HG03442 (cell line): ENCODE measurements around the gene GLRX3.
"Not testable (repeated sequence)": the region's sequence is repeated elsewhere in the genome, so short reads cannot be mapped to it uniquely, and the experiment has no call there.

Experiments used
- ATAC-seq: cut with Tn5 transposase; IDR thresholded peaks from one replicate; pipeline ENCODE4 v1.9.1; 2021; ENCODE audit warnings: mild to moderate bottlenecking, moderate library complexity; ENCODE audit not compliant: unreplicated experiment

The GLRX3 gene

GRCh38 chr10:130136226-130137089 lies at the start of gene GLRX3:
Gene GLRX3, plus strand, starts transcription at chr10:130136391. Its CDS starts 30 bp downstream, at chr10:130136421.
- peak; percentile 76 for ATAC-seq

GRCh38 chr10:130090565-130090964 lies 45.6 kb upstream of the GLRX3 start:
- not testable (repeated sequence) for ATAC-seq

GRCh38 chr10:130099344-130099743 lies 36.8 kb upstream of the GLRX3 start:
- no peak for ATAC-seq

- no peak for ATAC-seq
These were observed 30.5 kb upstream of the GLRX3 start for GRCh38 chr10:130105724-130106123.

GRCh38 chr10:130108146-130108545 lies 28.0 kb upstream of the GLRX3 start:
- ATAC-seq: not testable (repeated sequence)

- no peak for ATAC-seq
These were observed 27.1 kb upstream of the GLRX3 start for GRCh38 chr10:130108934-130109604.

- ATAC-seq: no peak
These were observed 26.4 kb upstream of the GLRX3 start for GRCh38 chr10:130109796-130110245.

- ATAC-seq: peak; percentile 75
These were observed 25.7 kb upstream of the GLRX3 start, which contains the start of gene C10orf143 for GRCh38 chr10:130110246-130111112. Gene C10orf143, minus strand, starts transcription at chr10:130110830. Its CDS starts 58 bp downstream, at chr10:130110772.

- ATAC-seq: peak; percentile 86
These were observed 24.9 kb upstream of the GLRX3 start for GRCh38 chr10:130111113-130111851.

GRCh38 chr10:130111852-130112180 lies 24.4 kb upstream of the GLRX3 start:
- ATAC-seq: no peak

- no peak for ATAC-seq
These were observed 23.4 kb upstream of the GLRX3 start for GRCh38 chr10:130112821-130113220.

- not testable (repeated sequence) for ATAC-seq
These were observed 19.2 kb upstream of the GLRX3 start for GRCh38 chr10:130116942-130117341.

GRCh38 chr10:130117535-130117934 lies 18.7 kb upstream of the GLRX3 start:
- ATAC-seq: not testable (repeated sequence)

- ATAC-seq: no peak
These were observed 14.6 kb upstream of the GLRX3 start for GRCh38 chr10:130121486-130122079.

- ATAC-seq: peak; percentile 98
These were observed 8.7 kb upstream of the GLRX3 start for GRCh38 chr10:130127364-130128061.

- ATAC-seq: peak; percentile 8
These were observed 8.0 kb upstream of the GLRX3 start for GRCh38 chr10:130128062-130128781.

GRCh38 chr10:130128922-130129321 lies 7.3 kb upstream of the GLRX3 start:
- ATAC-seq: no peak

GRCh38 chr10:130135676-130136225 lies 440 bp upstream of the GLRX3 start:
- ATAC-seq: no peak
